SK-N-SH (cell line): ENCODE measurements around the gene CACNA1H.

ENCODE experiments used
- EZH2phosphoT487 ChIP-seq: fragments of 200-600 bp; sonication (generic); IDR thresholded peaks from 2 replicates; pipeline ENCODE4 v1.6.1; 2017; ENCODE audit warnings: low read depth, mixed run types, mild to moderate bottlenecking, antibody characterized with exemption, moderate library complexity, borderline replicate concordance
- GATA2 ChIP-seq: sonication (generic); formaldehyde crosslinking; IDR thresholded peaks from 2 replicates; pipeline ENCODE4 v1.5.0; 2020; ENCODE audit warnings: mild to moderate bottlenecking, missing genetic modification reagents
- POLR2AphosphoS5 ChIP-seq: IDR thresholded peaks from 2 replicates; pipeline ENCODE4 v1.6.1; 2012; ENCODE audit warnings: low read depth, low read length
- RCOR1 ChIP-seq: fragments of 150-350 bp; IDR thresholded peaks from 2 replicates; pipeline ENCODE4 v1.6.1; 2017; ENCODE audit warnings: antibody characterized with exemption, low read length
- REST ChIP-seq: IDR thresholded peaks from 2 replicates; pipeline ENCODE4 v1.6.1; 2012; ENCODE audit warnings: mild to moderate bottlenecking, low read depth, low read length, moderate library complexity
- TF ChIP-seq, protein P1 (sequence below): fragments of 200-600 bp; sonication (generic); IDR thresholded peaks from 2 replicates; pipeline ENCODE4 v1.6.1; 2017; ENCODE audit warnings: antibody characterized with exemption, mild to moderate bottlenecking, moderate library complexity
- TF ChIP-seq, protein P2 (sequence below): IDR thresholded peaks from 2 replicates; pipeline ENCODE4 v1.4.0; 2012; ENCODE audit warnings: low read depth, borderline replicate concordance

DNA sequence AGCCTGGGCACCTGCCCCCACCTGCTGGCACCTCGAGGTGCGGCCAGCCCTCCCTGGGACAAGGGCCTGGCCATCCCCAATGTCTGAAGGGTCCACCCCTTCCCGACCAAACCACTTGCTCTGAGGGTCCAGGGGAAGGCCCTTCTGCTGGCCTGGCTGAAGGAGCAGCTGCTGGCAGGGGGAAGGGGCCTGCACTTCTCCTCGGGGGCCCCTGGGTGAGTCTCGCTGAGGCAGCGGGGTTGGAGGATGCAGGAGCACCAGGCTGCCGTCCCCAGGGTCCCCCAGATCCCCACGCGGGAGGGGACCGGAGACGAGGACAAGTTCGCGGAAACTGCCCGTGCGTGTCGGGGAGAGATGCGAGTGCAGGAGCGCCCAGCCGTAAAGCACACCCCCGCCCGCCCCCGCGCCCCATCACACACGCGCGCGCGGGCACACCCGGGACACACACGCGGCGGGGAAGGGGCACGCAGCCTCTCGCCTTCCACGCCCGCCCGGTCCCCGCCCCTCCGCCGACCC lies 725 bp upstream of the CACNA1H start:
- TF ChIP-seq, protein P1, sequence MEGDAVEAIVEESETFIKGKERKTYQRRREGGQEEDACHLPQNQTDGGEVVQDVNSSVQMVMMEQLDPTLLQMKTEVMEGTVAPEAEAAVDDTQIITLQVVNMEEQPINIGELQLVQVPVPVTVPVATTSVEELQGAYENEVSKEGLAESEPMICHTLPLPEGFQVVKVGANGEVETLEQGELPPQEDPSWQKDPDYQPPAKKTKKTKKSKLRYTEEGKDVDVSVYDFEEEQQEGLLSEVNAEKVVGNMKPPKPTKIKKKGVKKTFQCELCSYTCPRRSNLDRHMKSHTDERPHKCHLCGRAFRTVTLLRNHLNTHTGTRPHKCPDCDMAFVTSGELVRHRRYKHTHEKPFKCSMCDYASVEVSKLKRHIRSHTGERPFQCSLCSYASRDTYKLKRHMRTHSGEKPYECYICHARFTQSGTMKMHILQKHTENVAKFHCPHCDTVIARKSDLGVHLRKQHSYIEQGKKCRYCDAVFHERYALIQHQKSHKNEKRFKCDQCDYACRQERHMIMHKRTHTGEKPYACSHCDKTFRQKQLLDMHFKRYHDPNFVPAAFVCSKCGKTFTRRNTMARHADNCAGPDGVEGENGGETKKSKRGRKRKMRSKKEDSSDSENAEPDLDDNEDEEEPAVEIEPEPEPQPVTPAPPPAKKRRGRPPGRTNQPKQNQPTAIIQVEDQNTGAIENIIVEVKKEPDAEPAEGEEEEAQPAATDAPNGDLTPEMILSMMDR: no peak
- TF ChIP-seq, protein P2, sequence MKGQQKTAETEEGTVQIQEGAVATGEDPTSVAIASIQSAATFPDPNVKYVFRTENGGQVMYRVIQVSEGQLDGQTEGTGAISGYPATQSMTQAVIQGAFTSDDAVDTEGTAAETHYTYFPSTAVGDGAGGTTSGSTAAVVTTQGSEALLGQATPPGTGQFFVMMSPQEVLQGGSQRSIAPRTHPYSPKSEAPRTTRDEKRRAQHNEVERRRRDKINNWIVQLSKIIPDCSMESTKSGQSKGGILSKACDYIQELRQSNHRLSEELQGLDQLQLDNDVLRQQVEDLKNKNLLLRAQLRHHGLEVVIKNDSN: no peak
- no peak for TF ChIP-seq REST
- no peak for TF ChIP-seq EZH2phosphoT487
- no peak for TF ChIP-seq RCOR1
- TF ChIP-seq POLR2AphosphoS5: no peak
- TF ChIP-seq GATA2 (CRISPR knock-in tag): no peak
